ENCODE results near the gene REEP3. TPM values are rescaled to one million over a fixed set of nuclear protein-coding genes. Genes with fewer than 3 reads are reported as not detected.

The REEP3 gene
- total RNA-seq, 1 experiment from 2014 or later: 101 TPM

GRCh38 chr10:63665670-63666134 is 144.5 kb downstream of the REEP3 start:
- DNase-seq (ENCODE audit: low spot score): no peak

- DNase-seq (ENCODE audit: low spot score): peak; percentile 53
These were observed 145.7 kb downstream of the REEP3 start for GRCh38 chr10:63666836-63667383.

- no peak for DNase-seq (ENCODE audit: low spot score)
These were observed 146.6 kb downstream of the REEP3 start for GRCh38 chr10:63667596-63668480.

- DNase-seq (ENCODE audit: low spot score): no peak
These were observed 149.2 kb downstream of the REEP3 start for GRCh38 chr10:63670291-63670898.

GRCh38 chr10:63671317-63671937 is 150.2 kb downstream of the REEP3 start:
- DNase-seq (ENCODE audit: low spot score): no peak

GRCh38 chr10:63672491-63672890 is 151.3 kb downstream of the REEP3 start:
- DNase-seq (ENCODE audit: low spot score): no peak

GRCh38 chr10:63673246-63673645 is 152.0 kb downstream of the REEP3 start:
- DNase-seq (ENCODE audit: low spot score): no peak

GRCh38 chr10:63673846-63674245 is 152.6 kb downstream of the REEP3 start:
- no peak for DNase-seq (ENCODE audit: low spot score)

Other genes starting within 250 kb of the REEP3 start
- gene JMJD1C, start 55.4 kb upstream of the REEP3 start, total RNA-seq (2014; rRNA removed; shearing (Covaris generic)): 71.6 and 98.3 TPM in 2 replicates

All from A172 (cell line).